ENCODE measurements around the gene ZNF763. TPM values are rescaled to one million over a fixed set of nuclear protein-coding genes. Genes with fewer than 3 reads are reported as not detected.

The ZNF763 gene
- total and polyA plus RNA-seq, 4 donors, result 0.31 to 1.3 (median 0.90) TPM

GRCh38 chr19:11984986-11985385, 20.1 kb downstream of the ZNF763 start:
- Histone ChIP-seq H3K9ac (ENCODE audit: low read depth in 1 of 2, low read length in 2 of 2) (no peak overlapping the region), H3K4me3 (ENCODE audit: low read depth in 1 of 3, low read length in 3 of 3) (no peak overlapping the region), H3K27ac (ENCODE audit: low read depth in 1 of 2, low read length in 2 of 2) (no peak overlapping the region), H3K9me3 (ENCODE audit: control insufficient read depth in 4 of 4, low read length in 3 of 4) (peaks cover 18 to 28% (median 20%) of the 10 kb centered on the region in 4 donors), H3K36me3 (ENCODE audit: control insufficient read depth in 4 of 4, insufficient read depth in 3 of 4, low read depth in 1 of 4, low read length in 3 of 4) (no peaks in the 10 kb centered on the region), H3K4me1 (ENCODE audit: control insufficient read depth in 4 of 4, insufficient read depth in 4 of 4, low read length in 3 of 4) (peaks cover 0 to 8% (median 1%) of the 10 kb centered on the region in 4 donors), H3K27me3 (ENCODE audit: control insufficient read depth in 4 of 4, insufficient read depth in 4 of 4, low read length in 3 of 4) (no peaks in the 10 kb centered on the region)
- WGBS, result 23% methylated on average over 5 of the region's 5 CpGs
- DNase-seq (ENCODE audit: low spot score), result no peak
- TF ChIP-seq, protein P1, sequence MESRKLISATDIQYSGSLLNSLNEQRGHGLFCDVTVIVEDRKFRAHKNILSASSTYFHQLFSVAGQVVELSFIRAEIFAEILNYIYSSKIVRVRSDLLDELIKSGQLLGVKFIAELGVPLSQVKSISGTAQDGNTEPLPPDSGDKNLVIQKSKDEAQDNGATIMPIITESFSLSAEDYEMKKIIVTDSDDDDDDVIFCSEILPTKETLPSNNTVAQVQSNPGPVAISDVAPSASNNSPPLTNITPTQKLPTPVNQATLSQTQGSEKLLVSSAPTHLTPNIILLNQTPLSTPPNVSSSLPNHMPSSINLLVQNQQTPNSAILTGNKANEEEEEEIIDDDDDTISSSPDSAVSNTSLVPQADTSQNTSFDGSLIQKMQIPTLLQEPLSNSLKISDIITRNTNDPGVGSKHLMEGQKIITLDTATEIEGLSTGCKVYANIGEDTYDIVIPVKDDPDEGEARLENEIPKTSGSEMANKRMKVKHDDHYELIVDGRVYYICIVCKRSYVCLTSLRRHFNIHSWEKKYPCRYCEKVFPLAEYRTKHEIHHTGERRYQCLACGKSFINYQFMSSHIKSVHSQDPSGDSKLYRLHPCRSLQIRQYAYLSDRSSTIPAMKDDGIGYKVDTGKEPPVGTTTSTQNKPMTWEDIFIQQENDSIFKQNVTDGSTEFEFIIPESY (IDR thresholded peaks at IDR 0.05), result no peak
- TF ChIP-seq, protein P2, sequence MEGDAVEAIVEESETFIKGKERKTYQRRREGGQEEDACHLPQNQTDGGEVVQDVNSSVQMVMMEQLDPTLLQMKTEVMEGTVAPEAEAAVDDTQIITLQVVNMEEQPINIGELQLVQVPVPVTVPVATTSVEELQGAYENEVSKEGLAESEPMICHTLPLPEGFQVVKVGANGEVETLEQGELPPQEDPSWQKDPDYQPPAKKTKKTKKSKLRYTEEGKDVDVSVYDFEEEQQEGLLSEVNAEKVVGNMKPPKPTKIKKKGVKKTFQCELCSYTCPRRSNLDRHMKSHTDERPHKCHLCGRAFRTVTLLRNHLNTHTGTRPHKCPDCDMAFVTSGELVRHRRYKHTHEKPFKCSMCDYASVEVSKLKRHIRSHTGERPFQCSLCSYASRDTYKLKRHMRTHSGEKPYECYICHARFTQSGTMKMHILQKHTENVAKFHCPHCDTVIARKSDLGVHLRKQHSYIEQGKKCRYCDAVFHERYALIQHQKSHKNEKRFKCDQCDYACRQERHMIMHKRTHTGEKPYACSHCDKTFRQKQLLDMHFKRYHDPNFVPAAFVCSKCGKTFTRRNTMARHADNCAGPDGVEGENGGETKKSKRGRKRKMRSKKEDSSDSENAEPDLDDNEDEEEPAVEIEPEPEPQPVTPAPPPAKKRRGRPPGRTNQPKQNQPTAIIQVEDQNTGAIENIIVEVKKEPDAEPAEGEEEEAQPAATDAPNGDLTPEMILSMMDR (IDR thresholded peaks at IDR 0.05; ENCODE audit: low read depth, low read length, missing input control), result no peak
- TF ChIP-seq, protein P3, sequence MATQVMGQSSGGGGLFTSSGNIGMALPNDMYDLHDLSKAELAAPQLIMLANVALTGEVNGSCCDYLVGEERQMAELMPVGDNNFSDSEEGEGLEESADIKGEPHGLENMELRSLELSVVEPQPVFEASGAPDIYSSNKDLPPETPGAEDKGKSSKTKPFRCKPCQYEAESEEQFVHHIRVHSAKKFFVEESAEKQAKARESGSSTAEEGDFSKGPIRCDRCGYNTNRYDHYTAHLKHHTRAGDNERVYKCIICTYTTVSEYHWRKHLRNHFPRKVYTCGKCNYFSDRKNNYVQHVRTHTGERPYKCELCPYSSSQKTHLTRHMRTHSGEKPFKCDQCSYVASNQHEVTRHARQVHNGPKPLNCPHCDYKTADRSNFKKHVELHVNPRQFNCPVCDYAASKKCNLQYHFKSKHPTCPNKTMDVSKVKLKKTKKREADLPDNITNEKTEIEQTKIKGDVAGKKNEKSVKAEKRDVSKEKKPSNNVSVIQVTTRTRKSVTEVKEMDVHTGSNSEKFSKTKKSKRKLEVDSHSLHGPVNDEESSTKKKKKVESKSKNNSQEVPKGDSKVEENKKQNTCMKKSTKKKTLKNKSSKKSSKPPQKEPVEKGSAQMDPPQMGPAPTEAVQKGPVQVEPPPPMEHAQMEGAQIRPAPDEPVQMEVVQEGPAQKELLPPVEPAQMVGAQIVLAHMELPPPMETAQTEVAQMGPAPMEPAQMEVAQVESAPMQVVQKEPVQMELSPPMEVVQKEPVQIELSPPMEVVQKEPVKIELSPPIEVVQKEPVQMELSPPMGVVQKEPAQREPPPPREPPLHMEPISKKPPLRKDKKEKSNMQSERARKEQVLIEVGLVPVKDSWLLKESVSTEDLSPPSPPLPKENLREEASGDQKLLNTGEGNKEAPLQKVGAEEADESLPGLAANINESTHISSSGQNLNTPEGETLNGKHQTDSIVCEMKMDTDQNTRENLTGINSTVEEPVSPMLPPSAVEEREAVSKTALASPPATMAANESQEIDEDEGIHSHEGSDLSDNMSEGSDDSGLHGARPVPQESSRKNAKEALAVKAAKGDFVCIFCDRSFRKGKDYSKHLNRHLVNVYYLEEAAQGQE (IDR thresholded peaks at IDR 0.05), result no peak
- TF ChIP-seq HNF4G (IDR thresholded peaks at IDR 0.05) (no peak), SP1 (IDR thresholded peaks at IDR 0.05) (no peak), TAF1 (conservative IDR thresholded peaks at IDR 0.05) (no peak), FOXA2 (IDR thresholded peaks at IDR 0.05) (no peak)
- TF ChIP-seq, protein P4, sequence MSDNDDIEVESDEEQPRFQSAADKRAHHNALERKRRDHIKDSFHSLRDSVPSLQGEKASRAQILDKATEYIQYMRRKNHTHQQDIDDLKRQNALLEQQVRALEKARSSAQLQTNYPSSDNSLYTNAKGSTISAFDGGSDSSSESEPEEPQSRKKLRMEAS (IDR thresholded peaks at IDR 0.05), result no peak

GRCh38 chr19:11986754-11987153, 21.9 kb downstream of the ZNF763 start:
- Histone ChIP-seq H3K27me3 (ENCODE audit: control insufficient read depth in 4 of 4, insufficient read depth in 4 of 4, low read length in 3 of 4) (no peaks in the 10 kb centered on the region), H3K4me1 (ENCODE audit: control insufficient read depth in 4 of 4, insufficient read depth in 4 of 4, low read length in 3 of 4) (peaks cover 0 to 8% (median 1%) of the 10 kb centered on the region in 4 donors), H3K9ac (ENCODE audit: low read depth in 1 of 2, low read length in 2 of 2) (no peak overlapping the region), H3K4me3 (ENCODE audit: low read depth in 1 of 3, low read length in 3 of 3) (no peak overlapping the region), H3K36me3 (ENCODE audit: control insufficient read depth in 4 of 4, insufficient read depth in 3 of 4, low read depth in 1 of 4, low read length in 3 of 4) (no peaks in the 10 kb centered on the region), H3K27ac (ENCODE audit: low read depth in 1 of 2, low read length in 2 of 2) (no peak overlapping the region), H3K9me3 (ENCODE audit: control insufficient read depth in 4 of 4, low read length in 3 of 4) (peaks cover 7 to 12% (median 9%) of the 10 kb centered on the region in 4 donors)
- 95% methylated on average over 17 of the region's 17 CpGs for WGBS
- no peak for DNase-seq (ENCODE audit: low spot score)
- TF ChIP-seq, protein P3 (IDR thresholded peaks at IDR 0.05), result no peak
- TF ChIP-seq SP1 (IDR thresholded peaks at IDR 0.05), result no peak
- no peak for TF ChIP-seq NR2F2 (IDR thresholded peaks at IDR 0.05)
- TF ChIP-seq EGR1 (IDR thresholded peaks at IDR 0.05; ENCODE audit: low read depth in 2 of 2), result no peak
- TF ChIP-seq RAD21 (IDR thresholded peaks at IDR 0.05), result no peak
- TF ChIP-seq FOXA2 (IDR thresholded peaks at IDR 0.05), result no peak
- TF ChIP-seq, protein P1 (IDR thresholded peaks at IDR 0.05), result no peak
- TF ChIP-seq RXRA (IDR thresholded peaks at IDR 0.05), result no peak
- no peak for TF ChIP-seq GABPA (IDR thresholded peaks at IDR 0.05 in 1 of 2, conservative IDR thresholded peaks at IDR 0.05 in 1 of 2)
- TF ChIP-seq, protein P5, sequence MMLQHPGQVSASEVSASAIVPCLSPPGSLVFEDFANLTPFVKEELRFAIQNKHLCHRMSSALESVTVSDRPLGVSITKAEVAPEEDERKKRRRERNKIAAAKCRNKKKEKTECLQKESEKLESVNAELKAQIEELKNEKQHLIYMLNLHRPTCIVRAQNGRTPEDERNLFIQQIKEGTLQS (IDR thresholded peaks at IDR 0.05), result no peak
- TF ChIP-seq, protein P4 (IDR thresholded peaks at IDR 0.05), result no peak
- TF ChIP-seq HNF4A (conservative IDR thresholded peaks at IDR 0.05), result no peak
- no peak for TF ChIP-seq HNF4G (IDR thresholded peaks at IDR 0.05)
- no peak for TF ChIP-seq TAF1 (conservative IDR thresholded peaks at IDR 0.05)
- TF ChIP-seq FOXA1 (IDR thresholded peaks at IDR 0.05), result no peak
- TF ChIP-seq YY1 (IDR thresholded peaks at IDR 0.05), result no peak
